Measurements from ENCODE around the gene PCDHGA2. TPM values are rescaled to one million over a fixed set of nuclear protein-coding genes. Genes with fewer than 3 reads are reported as not detected.

The PCDHGA2 gene
- total and polyA plus RNA-seq, 2 experiments from 2014 or later, result not detected

GRCh38 chr5:141359790-141360426 is 21.3 kb downstream of the PCDHGA2 start, which contains the start of gene PCDHGB2:
Gene PCDHGB2 (plus strand): TSS chr5:141359994. CDS start chr5:141360136, 142 bp downstream.
- H3K27me3 ChIP-seq, result no peaks in the 10 kb centered on the region
- H4K20me1 ChIP-seq (ENCODE audit: insufficient read depth, poor library complexity, severe bottlenecking), result no peaks in the 10 kb centered on the region
- no peaks in the 10 kb centered on the region for H3K4me1 ChIP-seq (ENCODE audit: insufficient read depth)
- WGBS (ENCODE audit: low lambda C conversion rate, missing lambda C conversion rate), result 80% methylated on average over 24 of the region's 24 CpGs
- H3K79me2 ChIP-seq, result no peaks in the 10 kb centered on the region
- DNase-seq (ENCODE audit: low spot score), result no peak
- H3K27ac ChIP-seq, result no peak within 1 kb of the TSS
- no peaks in the 10 kb centered on the region for H3K9me2 ChIP-seq (replicated peaks; ENCODE audit: insufficient read depth)
- no peak within 1 kb of the TSS for H3K4me2 ChIP-seq
- H2AFZ ChIP-seq, result no peak within 1 kb of the TSS
- no peak within 1 kb of the TSS for H3K4me3 ChIP-seq
- H3K36me3 ChIP-seq (replicated peaks; ENCODE audit: insufficient read depth, low read depth), result no peaks in the 10 kb centered on the region
- TF ChIP-seq CTCF (IDR thresholded peaks at IDR 0.05; ENCODE audit: poor library complexity), result no peak
- no peak for TF ChIP-seq EZH2 (IDR thresholded peaks at IDR 0.05; ENCODE audit: borderline replicate concordance)
- TF ChIP-seq EZH2phosphoT487 (IDR thresholded peaks at IDR 0.05; ENCODE audit: low read depth, severe bottlenecking, unreplicated experiment), result no peak
- H3K9me3 ChIP-seq (ENCODE audit: low read depth), result peaks cover 5% of the 10 kb centered on the region

GRCh38 chr5:141360685-141361084 is 22.1 kb downstream of the PCDHGA2 start:
- no peak for TF ChIP-seq EZH2 (IDR thresholded peaks at IDR 0.05; ENCODE audit: borderline replicate concordance)
- no peak for TF ChIP-seq CTCF (IDR thresholded peaks at IDR 0.05; ENCODE audit: poor library complexity)
- no peak for TF ChIP-seq EZH2phosphoT487 (IDR thresholded peaks at IDR 0.05; ENCODE audit: low read depth, severe bottlenecking, unreplicated experiment)
- Histone ChIP-seq H3K36me3 (replicated peaks; ENCODE audit: insufficient read depth, low read depth) (no peaks in the 10 kb centered on the region), H3K27ac (no peak overlapping the region), H3K4me1 (ENCODE audit: insufficient read depth) (no peaks in the 10 kb centered on the region), H3K9me2 (replicated peaks; ENCODE audit: insufficient read depth) (no peaks in the 10 kb centered on the region), H2AFZ (no peak overlapping the region), H3K9me3 (ENCODE audit: low read depth) (peaks cover 5% of the 10 kb centered on the region), H3K27me3 (no peaks in the 10 kb centered on the region), H3K4me2 (no peak overlapping the region), H3K4me3 (no peak overlapping the region), H3K79me2 (no peaks in the 10 kb centered on the region), H4K20me1 (ENCODE audit: insufficient read depth, poor library complexity, severe bottlenecking) (no peaks in the 10 kb centered on the region)
- DNase-seq (ENCODE audit: low spot score), result no peak
- WGBS (ENCODE audit: low lambda C conversion rate, missing lambda C conversion rate), result 91% methylated on average over 15 of the region's 15 CpGs

GRCh38 chr5:141362719-141363118 is 24.2 kb downstream of the PCDHGA2 start:
- no peaks in the 10 kb centered on the region for H3K36me3 ChIP-seq (replicated peaks; ENCODE audit: insufficient read depth, low read depth)
- no peak for DNase-seq (ENCODE audit: low spot score)
- no peak overlapping the region for H3K4me2 ChIP-seq
- H3K27me3 ChIP-seq, result no peaks in the 10 kb centered on the region
- H3K9me3 ChIP-seq (ENCODE audit: low read depth), result peaks cover 5% of the 10 kb centered on the region
- H3K4me1 ChIP-seq (ENCODE audit: insufficient read depth), result no peaks in the 10 kb centered on the region
- no peak overlapping the region for H3K4me3 ChIP-seq
- H3K79me2 ChIP-seq, result no peaks in the 10 kb centered on the region
- H2AFZ ChIP-seq, result no peak overlapping the region
- no peak overlapping the region for H3K27ac ChIP-seq
- H4K20me1 ChIP-seq (ENCODE audit: insufficient read depth, poor library complexity, severe bottlenecking), result no peaks in the 10 kb centered on the region
- no peaks in the 10 kb centered on the region for H3K9me2 ChIP-seq (replicated peaks; ENCODE audit: insufficient read depth)
- TF ChIP-seq EZH2phosphoT487 (IDR thresholded peaks at IDR 0.05; ENCODE audit: low read depth, severe bottlenecking, unreplicated experiment) (no peak), CTCF (IDR thresholded peaks at IDR 0.05; ENCODE audit: poor library complexity) (no peak), EZH2 (IDR thresholded peaks at IDR 0.05; ENCODE audit: borderline replicate concordance) (no peak)

Measured in hepatocyte (in vitro differentiated cells).